SK-N-SH (cell line): Measurements from ENCODE around the gene CCNG1. TPM values are rescaled to one million over a fixed set of nuclear protein-coding genes. Genes with fewer than 3 reads are reported as not detected.
"Not testable (repeated sequence)": the region's sequence is repeated elsewhere in the genome, so short reads cannot be mapped to it uniquely, and the experiment has no call there.

ENCODE experiments used
- CTCF ChIA-PET: fragments of 300-600, 350-600 bp; formaldehyde crosslinking; extraction: SDS; loops from one replicate; lab custom pipeline; 2021; lab: Yijun Ruan, JAX
- POLR2A ChIA-PET: fragments of 350-600 bp; sonication (Branson Sonifier 250); formaldehyde crosslinking; extraction: SDS; loops from one replicate; lab custom pipeline; 2020; ENCODE audit warnings: antibody characterized with exemption, inconsistent platforms; lab: Yijun Ruan, JAX
- DNase-seq: peaks from one replicate; pipeline ENCODE4 v3.0.0; 2012
- H2AFZ ChIP-seq: fragments of 200-600 bp; sonication (generic); 2 replicates; pipeline ENCODE4 v1.8.1; 2016; ENCODE audit warnings: antibody characterized with exemption, mild to moderate bottlenecking, low read depth
- H3F3A ChIP-seq: fragments of 200-600 bp; sonication (generic); replicated peaks from 2 replicates; pipeline ENCODE3; 2016; ENCODE audit warnings: antibody characterized with exemption, mild to moderate bottlenecking; ENCODE audit not compliant: insufficient read depth
- H3K27ac ChIP-seq, 2 experiments: fragments of 200-500 bp in 1 of 2; fragments of 200-600 bp in 1 of 2; sonication (Bioruptor generic) in 1 of 2; sonication (generic), shearing (Covaris generic) in 1 of 2; 2 replicates each; pipeline versions ENCODE4 v1.5.1 to v1.6.1; 2014 to 2016; ENCODE audit warnings: low read depth in 2 of 2, inconsistent platforms in 1 of 2, low read length in 1 of 2, mild to moderate bottlenecking in 1 of 2, mixed read lengths in 1 of 2
- H3K27me3 ChIP-seq: fragments of 200-600 bp; sonication (generic), shearing (Covaris generic); 2 replicates; pipeline ENCODE4 v1.6.1; 2016; ENCODE audit warnings: mixed run types; ENCODE audit not compliant: insufficient read depth
- H3K36me3 ChIP-seq, 2 experiments: fragments of 200-500 bp in 1 of 2; fragments of 200-600 bp in 1 of 2; sonication (Bioruptor generic) in 1 of 2; sonication (generic) in 1 of 2; replicated peaks in 1 of 2; 2 replicates each; pipeline versions ENCODE3 to v1.5.1; 2014 to 2016; ENCODE audit warnings: low read length in 1 of 2, mild to moderate bottlenecking in 1 of 2; ENCODE audit not compliant: insufficient read depth in 2 of 2, control insufficient read depth in 1 of 2
- H3K4me1 ChIP-seq, 2 experiments: fragments of 200-500 bp in 1 of 2; fragments of 200-600 bp in 1 of 2; sonication (Bioruptor generic) in 1 of 2; sonication (generic), shearing (Covaris generic) in 1 of 2; 2 replicates each; pipeline versions ENCODE4 v1.5.1 to v1.6.1; 2014 to 2016; ENCODE audit warnings: low read depth in 1 of 2, low read length in 1 of 2, mixed run types in 1 of 2; ENCODE audit not compliant: insufficient read depth in 2 of 2, control insufficient read depth in 1 of 2
- H3K4me2 ChIP-seq: fragments of 200-600 bp; sonication (generic), shearing (Covaris generic); 2 replicates; pipeline ENCODE4 v1.6.1; 2017; ENCODE audit warnings: mixed run types
- H3K4me3 ChIP-seq, 2 experiments: fragments of 200-500 bp in 1 of 2; fragments of 200-600 bp in 1 of 2; sonication (Bioruptor generic) in 1 of 2; sonication (generic), shearing (Covaris generic) in 1 of 2; 2 replicates each; pipeline versions ENCODE4 v1.5.1 to v1.8.1; 2014 to 2016; ENCODE audit warnings: low read depth in 2 of 2, inconsistent platforms in 1 of 2, low read length in 1 of 2, mild to moderate bottlenecking in 1 of 2, mixed read lengths in 1 of 2, moderate library complexity in 1 of 2
- H3K79me2 ChIP-seq: fragments of 200-600 bp; sonication (generic); 2 replicates; pipeline ENCODE4 v1.8.1; 2017; ENCODE audit warnings: mild to moderate bottlenecking; ENCODE audit not compliant: insufficient read depth
- H3K9ac ChIP-seq: fragments of 200-600 bp; sonication (generic); 2 replicates; pipeline ENCODE4 v1.6.1; 2017; ENCODE audit warnings: mixed run types
- H3K9me2 ChIP-seq: fragments of 200-600 bp; sonication (generic); 2 replicates; pipeline ENCODE4 v1.6.1; 2017; ENCODE audit warnings: mixed run types
- H3K9me3 ChIP-seq: fragments of 200-600 bp; sonication (generic); 2 replicates; pipeline ENCODE4 v1.6.1; 2017; ENCODE audit warnings: mixed run types, mild to moderate bottlenecking, moderate library complexity
- H4K20me1 ChIP-seq: fragments of 200-600 bp; sonication (generic); 2 replicates; pipeline ENCODE4 v1.6.1; 2017; ENCODE audit warnings: mild to moderate bottlenecking, mixed run types; ENCODE audit not compliant: insufficient read depth
- EZH2phosphoT487 ChIP-seq: fragments of 200-600 bp; sonication (generic); IDR thresholded peaks from 2 replicates; pipeline ENCODE4 v1.6.1; 2017; ENCODE audit warnings: low read depth, mixed run types, mild to moderate bottlenecking, antibody characterized with exemption, moderate library complexity, borderline replicate concordance
- GATA2 ChIP-seq: sonication (generic); formaldehyde crosslinking; IDR thresholded peaks from 2 replicates; pipeline ENCODE4 v1.5.0; 2020; ENCODE audit warnings: mild to moderate bottlenecking, missing genetic modification reagents
- MEF2A ChIP-seq: IDR thresholded peaks from 2 replicates; pipeline ENCODE4 v1.4.0; 2012; ENCODE audit warnings: low read depth, borderline replicate concordance
- MXI1 ChIP-seq: IDR thresholded peaks from 2 replicates; pipeline ENCODE4 v1.6.1; 2012; ENCODE audit warnings: mild to moderate bottlenecking, low read depth, low read length, improper control_type of control experiment
- NRF1 ChIP-seq: IDR thresholded peaks from 2 replicates; pipeline ENCODE4 v1.6.1; 2012; ENCODE audit warnings: low read depth, mild to moderate bottlenecking, low read length
- RAD21 ChIP-seq: IDR thresholded peaks from 2 replicates; pipeline ENCODE4 v1.6.1; 2012; ENCODE audit warnings: mild to moderate bottlenecking, low read length
- RCOR1 ChIP-seq: fragments of 150-350 bp; IDR thresholded peaks from 2 replicates; pipeline ENCODE4 v1.6.1; 2017; ENCODE audit warnings: antibody characterized with exemption, low read length
- RFX5 ChIP-seq: IDR thresholded peaks from 2 replicates; pipeline ENCODE4 v1.6.1; 2012; ENCODE audit warnings: mild to moderate bottlenecking, improper control_type of control experiment, low read length
- SIN3A ChIP-seq: IDR thresholded peaks from 2 replicates; pipeline ENCODE4 v1.6.1; 2012; ENCODE audit warnings: low read depth, mild to moderate bottlenecking, low read length, moderate library complexity, borderline replicate concordance
- TCF12 ChIP-seq: IDR thresholded peaks from 2 replicates; pipeline ENCODE4 v1.4.0; 2012
- TEAD4 ChIP-seq: IDR thresholded peaks from 2 replicates; pipeline ENCODE4 v1.4.0; 2012; ENCODE audit warnings: mild to moderate bottlenecking, borderline replicate concordance; ENCODE audit not compliant: insufficient read depth
- WGBS: methylation state at CpG from one replicate; pipeline ENCODE4 v1.1.6; 2017; ENCODE audit warnings: low lambda C conversion rate; 5-methylcytosine and 5-hydroxymethylcytosine counted together
- polyA plus RNA-seq, 3 experiments: library from polyadenylated mRNA; depleted of rRNA; stranded (reverse); fragments of >200 nt; gene quantifications; 2 replicates each; pipeline ENCODE4 v1.2.3, GENCODE V29; 2012
- TF ChIP-seq, protein P1 (sequence below): fragments of 150-350 bp; IDR thresholded peaks from 2 replicates; pipeline ENCODE4 v1.6.1; 2016; ENCODE audit warnings: mild to moderate bottlenecking, low read depth, low read length
- TF ChIP-seq, protein P2 (sequence below): IDR thresholded peaks from 2 replicates; pipeline ENCODE4 v1.4.0; 2012; ENCODE audit warnings: low read depth, borderline replicate concordance

Gene CCNG1
- polyA plus RNA-seq, 1 of the 3 experiments (the other 2 are of a cell fraction): 49.0 TPM

DNA sequence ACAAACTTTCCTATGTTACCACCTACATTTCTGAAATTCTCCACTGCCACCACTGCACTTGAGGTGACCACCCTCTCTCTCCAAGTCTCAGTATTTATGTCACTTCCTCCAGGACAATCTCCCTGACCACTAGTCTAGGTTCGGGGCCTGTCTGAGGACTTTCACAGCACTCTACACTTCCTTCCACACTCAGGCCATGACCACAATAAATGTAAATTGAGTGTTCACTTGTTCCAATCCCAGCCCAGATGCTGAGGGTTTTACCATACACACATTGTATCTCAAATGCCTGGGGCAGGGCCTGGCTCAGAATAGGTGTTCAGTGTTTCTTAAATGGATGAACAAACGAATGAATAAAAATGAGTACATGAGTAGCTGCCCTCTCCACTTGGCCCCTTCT, 26.9 kb upstream of the CCNG1 start:
- POLR2A ChIA-PET: no interaction called here

DNA sequence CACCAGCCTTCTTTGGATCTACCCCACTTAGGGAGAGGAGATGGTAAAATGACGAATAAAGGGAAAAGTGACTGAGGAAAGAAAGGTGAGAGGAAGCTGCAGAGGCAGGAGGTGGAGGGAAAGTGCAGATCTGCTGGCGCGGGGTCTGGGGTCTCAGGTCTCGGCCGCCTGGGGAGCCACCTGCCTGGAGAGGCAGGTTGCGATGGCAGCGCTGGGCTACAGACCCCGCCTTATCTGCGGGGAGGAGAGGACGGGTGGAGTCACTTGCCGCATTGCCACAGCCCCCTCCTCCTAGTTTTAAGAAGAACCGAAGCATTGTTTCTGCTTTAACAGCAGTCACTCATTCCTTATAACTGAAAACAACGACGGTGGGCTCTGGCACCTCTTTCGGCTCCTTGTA, 21.7 kb upstream of the CCNG1 start:
- H3K4me3 ChIP-seq, H3K4me2 ChIP-seq, H3K9me2 ChIP-seq, H3K27me3 ChIP-seq, POLR2A ChIA-PET, CTCF ChIA-PET, H3K4me1 ChIP-seq, H3K27ac ChIP-seq, H3F3A ChIP-seq, H2AFZ ChIP-seq, H3K79me2 ChIP-seq, H3K9me3 ChIP-seq, H4K20me1 ChIP-seq, H3K36me3 ChIP-seq, DNase-seq, H3K9ac ChIP-seq: not testable (repeated sequence)
- WGBS: 59% methylated on average over 15 of the region's 15 CpGs

More for the DNA sequence above, 26.9 kb upstream of the CCNG1 start:
- Histone ChIP-seq H3K79me2 (no peaks in the 10 kb centered on the region), H3K36me3 (no peaks in the 10 kb centered on the region), H3K9me2 (no peaks in the 10 kb centered on the region), H3K27me3 (no peaks in the 10 kb centered on the region; the same call in 1 of the 2 replicates), H3K9me3 (no peaks in the 10 kb centered on the region), H3K4me2 (no peak overlapping the region), H3F3A (no peaks in the 10 kb centered on the region), H3K27ac (no peak overlapping the region), H2AFZ (no peak overlapping the region), H3K4me1 (no peaks in the 10 kb centered on the region; a peak in 1 of 4 replicates), H3K4me3 (no peak overlapping the region), H4K20me1 (no peaks in the 10 kb centered on the region), H3K9ac (no peak overlapping the region)
- TF ChIP-seq MXI1 (no peak), MEF2A (no peak), RAD21 (no peak), TEAD4 (no peak), TCF12 (no peak), GATA2 (CRISPR knock-in tag) (no peak)
- TF ChIP-seq, protein P1, sequence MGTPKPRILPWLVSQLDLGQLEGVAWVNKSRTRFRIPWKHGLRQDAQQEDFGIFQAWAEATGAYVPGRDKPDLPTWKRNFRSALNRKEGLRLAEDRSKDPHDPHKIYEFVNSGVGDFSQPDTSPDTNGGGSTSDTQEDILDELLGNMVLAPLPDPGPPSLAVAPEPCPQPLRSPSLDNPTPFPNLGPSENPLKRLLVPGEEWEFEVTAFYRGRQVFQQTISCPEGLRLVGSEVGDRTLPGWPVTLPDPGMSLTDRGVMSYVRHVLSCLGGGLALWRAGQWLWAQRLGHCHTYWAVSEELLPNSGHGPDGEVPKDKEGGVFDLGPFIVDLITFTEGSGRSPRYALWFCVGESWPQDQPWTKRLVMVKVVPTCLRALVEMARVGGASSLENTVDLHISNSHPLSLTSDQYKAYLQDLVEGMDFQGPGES: no peak
- WGBS: 39% methylated on average over 2 of the region's 2 CpGs
- DNase-seq: no peak
- CTCF ChIA-PET: interaction anchor here (1.0 to 3.8 kb wide), 2 partner anchors 62 to 196 kb away, joined by 3 to 68 read pairs; no protein-coding TSS in a partner anchor

DNA sequence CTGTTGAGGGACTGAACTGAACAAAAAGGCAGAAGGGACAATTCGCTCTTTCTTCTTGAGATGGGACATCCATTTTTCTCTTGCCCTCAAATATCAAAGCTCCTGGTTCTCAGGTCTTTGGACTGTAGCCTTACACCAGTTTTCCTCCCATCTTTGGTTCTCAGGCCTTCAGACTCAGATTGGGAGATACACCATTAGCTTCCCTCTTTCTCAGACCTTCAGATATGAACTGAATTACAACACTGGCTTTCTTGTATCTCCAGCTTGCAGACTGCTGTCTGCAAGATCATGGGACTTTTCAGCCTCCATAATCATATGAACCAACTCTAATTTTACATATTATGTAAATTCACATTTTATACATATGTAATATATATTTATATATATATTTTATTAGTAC, 12.6 kb upstream of the CCNG1 start:
- POLR2A ChIA-PET: no interaction called here

DNA sequence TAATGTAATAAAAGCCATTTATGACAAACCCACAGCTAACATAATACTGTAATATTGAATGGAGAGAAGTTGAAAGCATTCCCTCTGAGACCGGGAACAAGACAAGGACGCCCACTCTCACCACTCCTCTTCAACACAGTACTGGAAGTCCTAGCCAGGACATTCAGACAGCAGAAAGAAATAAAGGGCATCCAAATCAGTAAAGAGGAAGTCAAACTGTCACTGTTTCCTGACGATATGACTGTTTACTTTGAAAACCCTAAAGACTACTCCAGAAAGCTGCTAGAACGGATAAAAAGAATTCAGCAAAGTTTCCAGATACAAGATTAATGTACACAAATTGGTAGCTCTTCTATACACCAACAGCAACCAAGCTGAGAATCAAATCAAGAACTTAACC, 11.3 kb upstream of the CCNG1 start:
- H3K36me3 ChIP-seq, H2AFZ ChIP-seq, H3K27me3 ChIP-seq, H3K4me1 ChIP-seq, DNase-seq, H3K9me2 ChIP-seq, H3F3A ChIP-seq, H3K4me3 ChIP-seq, H4K20me1 ChIP-seq, H3K27ac ChIP-seq, POLR2A ChIA-PET, H3K4me2 ChIP-seq, H3K9ac ChIP-seq, H3K79me2 ChIP-seq, H3K9me3 ChIP-seq: not testable (repeated sequence)
- WGBS: 77% methylated on average over 4 of the region's 4 CpGs
- CTCF ChIA-PET: interaction anchor here (2.5 kb wide), 1 partner anchor 18 kb away, joined by 6 read pairs; no protein-coding TSS in a partner anchor

More for the DNA sequence above, 12.6 kb upstream of the CCNG1 start:
- Histone ChIP-seq H3K27ac (no peak overlapping the region), H3K79me2 (no peaks in the 10 kb centered on the region), H3F3A (no peaks in the 10 kb centered on the region), H3K27me3 (no peaks in the 10 kb centered on the region), H3K36me3 (no peaks in the 10 kb centered on the region), H3K9ac (no peak overlapping the region), H3K4me3 (no peak overlapping the region), H4K20me1 (no peaks in the 10 kb centered on the region), H3K4me1 (no peaks in the 10 kb centered on the region), H3K4me2 (no peak overlapping the region), H3K9me3 (no peaks in the 10 kb centered on the region), H2AFZ (no peak overlapping the region), H3K9me2 (no peaks in the 10 kb centered on the region)
- TF ChIP-seq MEF2A: no peak
- TF ChIP-seq NRF1: no peak
- TF ChIP-seq RFX5: no peak
- TF ChIP-seq MXI1: no peak
- TF ChIP-seq SIN3A: no peak
- no peak for TF ChIP-seq RAD21
- no peak for TF ChIP-seq RCOR1
- no peak for TF ChIP-seq EZH2phosphoT487
- TF ChIP-seq, protein P2, sequence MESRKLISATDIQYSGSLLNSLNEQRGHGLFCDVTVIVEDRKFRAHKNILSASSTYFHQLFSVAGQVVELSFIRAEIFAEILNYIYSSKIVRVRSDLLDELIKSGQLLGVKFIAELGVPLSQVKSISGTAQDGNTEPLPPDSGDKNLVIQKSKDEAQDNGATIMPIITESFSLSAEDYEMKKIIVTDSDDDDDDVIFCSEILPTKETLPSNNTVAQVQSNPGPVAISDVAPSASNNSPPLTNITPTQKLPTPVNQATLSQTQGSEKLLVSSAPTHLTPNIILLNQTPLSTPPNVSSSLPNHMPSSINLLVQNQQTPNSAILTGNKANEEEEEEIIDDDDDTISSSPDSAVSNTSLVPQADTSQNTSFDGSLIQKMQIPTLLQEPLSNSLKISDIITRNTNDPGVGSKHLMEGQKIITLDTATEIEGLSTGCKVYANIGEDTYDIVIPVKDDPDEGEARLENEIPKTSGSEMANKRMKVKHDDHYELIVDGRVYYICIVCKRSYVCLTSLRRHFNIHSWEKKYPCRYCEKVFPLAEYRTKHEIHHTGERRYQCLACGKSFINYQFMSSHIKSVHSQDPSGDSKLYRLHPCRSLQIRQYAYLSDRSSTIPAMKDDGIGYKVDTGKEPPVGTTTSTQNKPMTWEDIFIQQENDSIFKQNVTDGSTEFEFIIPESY: no peak
- CTCF ChIA-PET: interaction anchor here (3.1 kb wide), 1 partner anchor 16 kb away, joined by 14 read pairs; no protein-coding TSS in a partner anchor
- WGBS: 83% methylated on average over 1 of the region's 1 CpG
- DNase-seq: no peak
